Mucosa of rectum (tissue), 2 donors: ENCODE results near the gene GPX2.

Source experiments
- H3K27ac ChIP-seq, 2 donors: one replicate each; pipeline ENCODE4 v1.7.0; 2013; ENCODE audit warnings: inconsistent platforms in 2 of 2, low read depth in 2 of 2, low read length in 2 of 2
- H3K27me3 ChIP-seq, 2 donors: one replicate each; pipeline ENCODE4 v1.7.0; 2013; ENCODE audit warnings: low read length in 2 of 2; ENCODE audit not compliant: control insufficient read depth in 2 of 2, insufficient read depth in 2 of 2
- H3K36me3 ChIP-seq, 2 donors: one replicate each; pipeline ENCODE4 v1.7.0; 2013; ENCODE audit warnings: low read length in 2 of 2; ENCODE audit not compliant: control insufficient read depth in 2 of 2, insufficient read depth in 2 of 2
- H3K4me1 ChIP-seq, 2 donors: one replicate each; pipeline ENCODE4 v1.7.0; 2013; ENCODE audit warnings: low read length in 2 of 2, mild to moderate bottlenecking in 1 of 2; ENCODE audit not compliant: control insufficient read depth in 2 of 2, insufficient read depth in 2 of 2
- H3K4me3 ChIP-seq, 2 donors: one replicate each; pipeline ENCODE4 v1.7.0; 2013; ENCODE audit warnings: low read length in 2 of 2
- H3K9ac ChIP-seq, 2 donors: one replicate each; pipeline ENCODE4 v1.7.0; 2013; ENCODE audit warnings: low read length in 2 of 2, low read depth in 1 of 2, mild to moderate bottlenecking in 1 of 2
- H3K9me3 ChIP-seq, 2 donors: one replicate each; pipeline ENCODE4 v1.7.0; 2013; ENCODE audit warnings: low read length in 2 of 2; ENCODE audit not compliant: control insufficient read depth in 2 of 2
- donor health status: healthy.
- donor health status: Normal muscosa, but diverticular disease.

Gene GPX2

GRCh38 chr14:64973026-64973442 is 30.5 kb upstream of the GPX2 start:
- Histone ChIP-seq H3K36me3 (no peaks in the 10 kb centered on the region), H3K9me3 (no peaks in the 10 kb centered on the region), H3K4me3 (peak overlapping the region; percentile 66 to 74), H3K9ac (peak overlapping the region in 1 of 2 donors; percentile 73), H3K4me1 (peaks cover 15% of the 10 kb centered on the region in 2 donors), H3K27ac (peak overlapping the region in 1 of 2 donors; percentile 21), H3K27me3 (peaks cover 0 to 3% of the 10 kb centered on the region in 2 donors)

DNA sequence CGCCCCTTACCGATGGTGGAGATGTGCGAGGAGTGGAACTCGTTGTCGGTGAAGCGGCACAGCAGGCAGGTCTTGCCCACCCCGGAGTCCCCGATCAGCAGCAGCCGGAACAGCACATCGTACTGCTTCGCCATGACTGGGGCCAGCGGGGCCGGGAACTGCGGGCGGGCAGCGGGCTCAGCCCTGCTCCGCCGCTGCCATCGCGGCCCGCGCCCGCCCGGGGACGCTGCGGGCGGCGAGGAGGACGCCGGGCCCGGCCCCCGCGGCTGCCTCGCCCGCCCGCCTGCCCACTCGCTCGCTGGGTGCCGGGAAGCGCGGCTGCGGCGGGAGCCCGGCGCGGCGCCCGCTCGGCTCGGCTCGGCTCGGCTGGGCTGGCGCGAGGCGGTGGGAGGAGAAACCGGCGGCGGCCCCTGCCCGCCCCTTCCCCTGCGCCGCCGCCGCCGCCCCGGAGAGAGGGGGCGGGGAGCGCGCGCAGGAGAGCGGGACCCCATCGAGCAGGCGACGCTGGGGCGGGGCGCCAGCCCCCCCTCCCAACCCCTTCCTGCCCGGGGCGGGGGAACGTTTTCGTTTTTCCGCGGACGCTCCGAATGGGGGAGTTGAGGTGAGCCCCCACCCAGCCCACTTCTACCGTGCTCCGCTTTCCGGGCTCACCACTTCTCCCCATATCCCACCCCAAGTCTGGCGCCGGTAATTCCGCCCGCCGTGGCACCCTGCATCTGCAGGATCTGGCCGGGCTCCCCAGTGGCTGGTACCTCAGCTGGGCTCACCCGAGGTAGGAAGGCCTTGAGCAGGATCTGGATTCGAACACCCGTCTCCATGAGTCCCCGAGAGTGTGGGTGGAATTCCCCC is 29.6 kb upstream of the GPX2 start, which contains the start of gene RAB15:
TSS of gene RAB15 (minus strand) at position 394 of the 849 bp plus-strand sequence. CDS start at position 134, 260 bp downstream.
- H3K9ac ChIP-seq: peak within 1 kb of the TSS; percentile 60 to 73
- H3K27me3 ChIP-seq: peaks cover 0 to 3% of the 10 kb centered on the region in 2 donors
- H3K36me3 ChIP-seq: no peaks in the 10 kb centered on the region
- H3K27ac ChIP-seq: peak within 1 kb of the TSS; percentile 52 to 61
- no peaks in the 10 kb centered on the region for H3K9me3 ChIP-seq
- peaks cover 15% of the 10 kb centered on the region in 2 donors for H3K4me1 ChIP-seq
- peak within 1 kb of the TSS; percentile 71 to 74 for H3K4me3 ChIP-seq

GRCh38 chr14:64971491-64971942 is 29.0 kb upstream of the GPX2 start:
- H3K4me1 ChIP-seq: peaks cover 17% of the 10 kb centered on the region in 2 donors
- H3K27ac ChIP-seq: peak overlapping the region; percentile 52 to 61
- no peaks in the 10 kb centered on the region for H3K36me3 ChIP-seq
- peak overlapping the region; percentile 60 to 67 for H3K9ac ChIP-seq
- H3K27me3 ChIP-seq: peaks cover 0 to 3% of the 10 kb centered on the region in 2 donors
- no peaks in the 10 kb centered on the region for H3K9me3 ChIP-seq
- peak overlapping the region; percentile 71 to 74 for H3K4me3 ChIP-seq

GRCh38 chr14:64970776-64971477 is 28.4 kb upstream of the GPX2 start:
- H3K4me1 ChIP-seq: peaks cover 17% of the 10 kb centered on the region in 2 donors
- H3K9ac ChIP-seq: peak overlapping the region; percentile 8 to 67
- no peaks in the 10 kb centered on the region for H3K9me3 ChIP-seq
- no peaks in the 10 kb centered on the region for H3K36me3 ChIP-seq
- peak overlapping the region; percentile 71 to 74 for H3K4me3 ChIP-seq
- H3K27ac ChIP-seq: peak overlapping the region; percentile 52 to 61
- H3K27me3 ChIP-seq: peaks cover 0 to 3% of the 10 kb centered on the region in 2 donors

GRCh38 chr14:64970041-64970440 is 27.5 kb upstream of the GPX2 start:
- H3K9ac ChIP-seq: peak overlapping the region in 1 of 2 donors; percentile 21
- H3K4me3 ChIP-seq: peak overlapping the region in 1 of 2 donors; percentile 71
- H3K27ac ChIP-seq: peak overlapping the region; percentile 50 to 61

GRCh38 chr14:64968651-64969050 is 26.1 kb upstream of the GPX2 start:
- Histone ChIP-seq H3K4me3 (no peak overlapping the region), H3K9ac (no peak overlapping the region), H3K4me1 (peaks cover 17% of the 10 kb centered on the region in 2 donors), H3K9me3 (no peaks in the 10 kb centered on the region), H3K36me3 (no peaks in the 10 kb centered on the region), H3K27ac (no peak overlapping the region), H3K27me3 (peaks cover 0 to 3% of the 10 kb centered on the region in 2 donors)

More at GRCh38 chr14:64970041-64970440, 27.5 kb upstream of the GPX2 start:
- Histone ChIP-seq H3K36me3 (no peaks in the 10 kb centered on the region), H3K4me1 (peaks cover 17% of the 10 kb centered on the region in 2 donors), H3K27me3 (peaks cover 0 to 3% of the 10 kb centered on the region in 2 donors), H3K9me3 (no peaks in the 10 kb centered on the region)

GRCh38 chr14:64968167-64968566 is 25.6 kb upstream of the GPX2 start:
- Histone ChIP-seq H3K9me3 (no peaks in the 10 kb centered on the region), H3K36me3 (no peaks in the 10 kb centered on the region), H3K27me3 (peaks cover 0 to 3% of the 10 kb centered on the region in 2 donors), H3K4me3 (no peak overlapping the region), H3K4me1 (peaks cover 17% of the 10 kb centered on the region in 2 donors), H3K9ac (no peak overlapping the region), H3K27ac (no peak overlapping the region)

GRCh38 chr14:64966976-64967375 is 24.4 kb upstream of the GPX2 start:
- Histone ChIP-seq H3K4me1 (peaks cover 11 to 14% of the 10 kb centered on the region in 2 donors), H3K4me3 (no peak overlapping the region), H3K27me3 (peaks cover 0 to 3% of the 10 kb centered on the region in 2 donors), H3K9me3 (no peaks in the 10 kb centered on the region), H3K27ac (no peak overlapping the region), H3K36me3 (peaks cover 0 to 3% of the 10 kb centered on the region in 2 donors), H3K9ac (no peak overlapping the region)

DNA sequence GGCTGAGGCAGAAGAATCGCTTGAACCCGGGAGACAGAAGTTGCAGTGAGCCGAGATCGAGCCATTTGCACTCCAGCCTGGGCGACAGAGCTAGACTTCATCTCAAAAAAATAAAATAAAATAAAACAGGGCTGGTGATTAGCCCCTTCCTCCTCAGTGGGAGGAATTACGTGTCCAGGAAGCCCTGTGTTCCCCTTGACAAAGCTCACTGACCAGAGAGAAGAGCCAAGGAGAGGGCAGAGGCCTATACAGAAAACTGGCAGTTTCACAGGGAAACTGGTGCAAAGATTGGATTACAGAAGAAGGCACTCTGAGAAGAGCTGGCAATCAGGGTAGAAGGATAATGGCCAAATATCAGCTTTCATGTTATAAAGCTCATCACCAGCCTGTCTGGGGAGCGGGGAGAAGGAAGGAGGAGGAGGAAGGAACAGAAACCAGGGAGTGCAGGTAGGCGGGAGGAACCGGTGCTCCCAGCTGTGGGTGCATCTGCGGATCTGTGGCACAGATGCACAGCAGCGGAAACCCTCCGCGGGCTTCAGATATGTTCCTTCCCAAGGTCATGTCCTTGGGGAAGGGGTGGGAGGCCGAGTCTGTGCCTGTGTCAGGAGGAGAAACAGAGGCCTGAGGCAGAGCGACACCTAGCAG is 22.9 kb upstream of the GPX2 start:
- Histone ChIP-seq H3K27me3 (no peaks in the 10 kb centered on the region), H3K36me3 (peaks cover 0 to 3% of the 10 kb centered on the region in 2 donors), H3K27ac (no peak overlapping the region), H3K9me3 (no peaks in the 10 kb centered on the region), H3K4me3 (no peak overlapping the region), H3K4me1 (peaks cover 6 to 11% of the 10 kb centered on the region in 2 donors), H3K9ac (no peak overlapping the region)
